GM12892 (cell line): ENCODE data around the gene MSH2.
"Not testable (repeated sequence)": the region's sequence is repeated elsewhere in the genome, so short reads cannot be mapped to it uniquely, and the experiment has no call there.

Experiments used
- DNase-seq: peaks from one replicate; pipeline ENCODE4 v3.0.0; 2011; ENCODE audit not compliant: insufficient read length
- FAIRE-seq: peaks from 2 replicates; lab custom pipeline; 2011; peaks lifted over from hg19 to GRCh38; lab: Jason Lieb, UNC
- POLR2A ChIP-seq: IDR thresholded peaks from 2 replicates; pipeline ENCODE4 v1.6.1; 2011; ENCODE audit warnings: low read depth, low read length, control low read depth
- POLR2AphosphoS5 ChIP-seq: IDR thresholded peaks from 2 replicates; pipeline ENCODE4 v1.6.1; 2011; ENCODE audit warnings: low read depth, low read length, control low read depth
- TAF1 ChIP-seq: IDR thresholded peaks from 2 replicates; pipeline ENCODE4 v1.6.1; 2011; ENCODE audit warnings: low read depth, mild to moderate bottlenecking, control low read depth, low read length, borderline replicate concordance

MSH2 gene

DNA sequence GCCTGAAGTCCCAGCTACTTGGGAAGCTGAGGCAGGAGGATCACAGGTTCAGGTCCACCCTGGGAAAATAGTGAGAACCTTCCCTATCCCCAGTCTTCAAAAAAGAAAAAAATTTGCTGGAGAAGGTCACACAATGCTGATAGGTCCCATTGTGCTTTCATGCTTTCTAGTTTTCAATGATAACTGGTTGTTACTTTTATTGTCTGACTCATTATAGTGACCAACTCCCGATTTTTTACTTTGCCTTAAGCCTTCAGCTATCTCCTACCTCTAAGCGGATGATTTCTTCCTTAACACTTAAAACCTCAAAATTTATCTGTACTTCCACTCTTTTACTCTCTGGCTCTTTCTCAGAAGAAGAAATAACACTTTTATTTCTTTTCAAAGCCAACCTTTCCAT, 17.3 kb downstream of the MSH2 start:
- FAIRE-seq (no peak), DNase-seq (no peak)
- TF ChIP-seq POLR2AphosphoS5 (no peak), TAF1 (no peak), POLR2A (no peak)

DNA sequence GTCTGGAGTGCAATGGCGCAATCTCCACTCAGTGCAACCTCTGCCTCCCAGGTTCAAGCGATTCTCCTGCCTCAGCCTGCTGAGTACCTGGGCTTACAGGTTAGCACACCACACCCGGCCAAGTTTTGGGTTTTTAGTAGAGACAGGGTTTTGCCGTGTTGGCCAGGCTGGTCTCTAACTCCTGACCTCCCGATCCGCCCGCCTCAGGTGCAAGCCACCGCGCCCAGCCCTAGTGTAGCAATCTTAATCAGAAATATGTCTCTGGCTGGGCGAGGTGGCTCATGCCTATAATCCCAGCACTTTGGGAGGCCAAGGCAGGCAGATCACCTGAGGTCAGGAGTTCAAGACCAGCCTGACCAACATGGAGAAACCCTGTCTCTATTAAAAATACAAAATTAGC, 17.7 kb downstream of the MSH2 start:
- FAIRE-seq = not testable (repeated sequence)

DNA sequence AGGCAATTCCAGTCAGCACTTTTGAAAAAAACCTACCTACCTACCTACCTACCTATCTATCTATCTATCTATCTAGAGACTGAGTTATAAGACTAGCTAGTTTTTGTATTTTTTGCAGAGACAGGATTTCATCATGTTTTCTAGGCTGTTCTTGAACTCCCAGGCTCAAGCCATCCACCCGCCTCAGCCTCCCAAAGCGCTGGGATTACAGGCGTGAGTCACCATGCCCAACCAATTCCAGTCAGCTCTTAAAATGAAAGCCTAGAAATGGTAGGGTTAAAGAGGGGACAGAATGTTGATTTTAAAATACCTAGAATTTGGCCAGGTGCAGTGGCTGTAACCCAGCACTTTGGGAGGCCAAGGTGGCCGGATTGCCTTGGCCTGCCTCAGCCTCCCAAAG, 19.1 kb downstream of the MSH2 start:
- FAIRE-seq = no peak
- DNase-seq = no peak
- no peak for TF ChIP-seq POLR2AphosphoS5
- TF ChIP-seq POLR2A = no peak
- TF ChIP-seq TAF1 = no peak

More for the DNA sequence above, 17.7 kb downstream of the MSH2 start:
- not testable (repeated sequence) for DNase-seq

DNA sequence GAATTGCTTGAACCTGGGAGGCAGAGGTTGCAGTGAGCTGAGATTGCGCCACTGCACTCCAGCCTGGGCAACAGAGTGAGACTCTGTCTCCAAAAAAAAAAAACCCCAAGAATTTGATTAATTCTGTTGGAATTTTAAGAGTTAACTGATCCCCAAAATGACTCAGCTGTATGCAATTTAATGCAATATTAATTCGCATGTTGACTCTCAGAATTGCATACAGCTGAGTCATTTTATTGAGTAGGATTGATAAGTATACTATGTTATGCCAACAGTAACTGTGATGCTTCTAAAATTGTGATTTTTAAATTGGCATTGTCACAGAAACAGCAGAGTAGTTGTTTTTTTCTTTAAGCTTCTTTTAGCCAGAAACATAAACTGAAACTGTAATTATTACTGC, 19.6 kb downstream of the MSH2 start:
- DNase-seq = no peak

DNA sequence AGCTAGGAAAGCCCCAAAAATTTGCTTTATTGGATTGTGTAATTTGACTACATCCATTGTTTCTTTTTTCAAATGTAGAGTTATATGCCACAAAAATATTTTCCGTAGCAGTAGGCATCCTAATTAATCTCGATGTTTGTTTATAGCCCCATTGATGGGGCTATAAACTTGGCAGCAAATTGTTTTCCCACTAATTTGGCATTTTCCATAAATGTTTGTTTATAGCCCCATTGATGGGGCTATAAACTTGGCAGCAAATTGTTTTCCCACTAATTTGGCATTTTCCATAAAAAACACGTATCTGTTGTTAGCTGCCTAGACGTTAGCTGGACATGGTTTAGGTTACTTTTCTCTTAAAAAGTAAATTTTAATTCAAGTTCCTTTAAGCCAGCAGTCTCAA, 23.8 kb downstream of the MSH2 start:
- FAIRE-seq = no peak
- TF ChIP-seq TAF1 (no peak), POLR2AphosphoS5 (no peak), POLR2A (no peak)

More for the DNA sequence above, 19.6 kb downstream of the MSH2 start:
- TF ChIP-seq POLR2AphosphoS5 (no peak), POLR2A (no peak), TAF1 (no peak)
- FAIRE-seq = no peak

DNA sequence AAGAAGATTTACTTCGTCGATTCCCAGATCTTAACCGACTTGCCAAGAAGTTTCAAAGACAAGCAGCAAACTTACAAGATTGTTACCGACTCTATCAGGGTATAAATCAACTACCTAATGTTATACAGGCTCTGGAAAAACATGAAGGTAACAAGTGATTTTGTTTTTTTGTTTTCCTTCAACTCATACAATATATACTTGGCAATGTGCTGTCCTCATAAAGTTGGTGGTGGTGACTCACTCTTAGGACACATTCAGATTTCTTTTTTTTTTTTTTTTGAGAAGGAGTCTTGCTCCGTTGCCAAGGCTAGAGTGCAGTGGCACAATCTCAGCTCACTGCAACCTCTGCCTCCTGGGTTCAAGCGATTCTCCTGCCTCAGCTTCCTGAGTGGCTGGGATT, 26.8 kb downstream of the MSH2 start:
- no peak for FAIRE-seq
- no peak for DNase-seq
- TF ChIP-seq TAF1 = no peak
- no peak for TF ChIP-seq POLR2AphosphoS5
- no peak for TF ChIP-seq POLR2A

More for the DNA sequence above, 23.8 kb downstream of the MSH2 start:
- no peak for DNase-seq

DNA sequence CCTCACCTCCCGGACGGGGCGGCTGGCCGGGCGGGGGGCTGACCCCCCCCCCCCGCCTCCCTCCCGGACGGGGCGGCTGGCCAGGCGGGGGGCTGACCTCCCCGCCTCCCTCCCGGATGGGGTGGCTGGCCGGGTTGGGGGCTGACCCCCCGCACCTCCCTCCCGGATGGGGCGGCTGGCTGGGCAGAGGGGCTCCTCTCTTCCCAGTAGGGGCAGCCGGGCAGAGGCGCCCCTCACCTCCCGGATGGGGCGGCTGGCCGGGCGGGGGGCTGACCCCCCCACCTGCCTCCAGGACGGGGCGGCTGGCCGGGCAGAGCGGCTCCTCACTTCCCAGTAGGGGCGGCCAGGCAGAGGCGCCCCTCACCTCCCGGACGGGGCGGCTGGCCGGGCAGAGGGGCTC, 30.1 kb downstream of the MSH2 start:
- not testable (repeated sequence) for DNase-seq, FAIRE-seq

DNA sequence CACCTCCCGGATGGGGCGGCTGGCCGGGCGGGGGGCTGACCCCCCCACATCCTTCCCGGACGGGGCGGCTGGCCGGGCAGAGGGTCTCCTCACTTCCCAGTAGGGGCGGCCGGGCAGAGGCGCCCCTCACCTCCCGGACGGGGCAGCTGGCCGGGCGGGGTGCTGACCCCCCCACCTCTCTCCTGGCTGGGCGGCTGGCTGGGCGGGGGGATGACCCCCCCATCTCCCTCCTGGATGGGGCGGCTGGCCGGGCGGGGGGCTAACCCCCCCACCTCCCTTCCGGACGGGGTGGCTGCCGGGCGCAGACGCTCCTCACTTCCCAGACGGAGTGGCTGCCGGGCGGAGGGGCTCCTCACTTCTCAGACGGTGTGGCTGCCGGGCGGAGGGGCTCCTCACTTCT, 30.5 kb downstream of the MSH2 start:
- not testable (repeated sequence) for DNase-seq, FAIRE-seq

DNA sequence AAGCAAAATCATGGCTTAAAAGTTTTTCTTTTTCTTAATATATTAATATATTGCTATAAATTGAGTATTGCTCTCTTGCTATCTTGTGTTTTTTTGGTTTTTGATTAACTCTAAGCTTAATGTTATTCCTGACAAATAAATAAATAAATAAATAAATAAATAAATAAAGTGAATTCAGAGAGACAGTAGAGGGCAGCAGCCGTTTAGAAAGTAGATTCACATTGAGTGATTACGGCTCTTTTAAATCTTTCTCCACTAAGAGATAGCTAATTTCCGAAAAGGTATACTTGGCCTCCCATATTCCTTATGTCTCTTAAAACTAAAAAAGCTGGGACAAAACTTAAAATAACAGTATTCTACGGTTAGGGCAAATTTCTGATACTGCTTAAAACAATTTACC, 34.3 kb downstream of the MSH2 start:
- FAIRE-seq = no peak
- TF ChIP-seq POLR2AphosphoS5 (no peak), POLR2A (no peak), TAF1 (no peak)
- no peak for DNase-seq

DNA sequence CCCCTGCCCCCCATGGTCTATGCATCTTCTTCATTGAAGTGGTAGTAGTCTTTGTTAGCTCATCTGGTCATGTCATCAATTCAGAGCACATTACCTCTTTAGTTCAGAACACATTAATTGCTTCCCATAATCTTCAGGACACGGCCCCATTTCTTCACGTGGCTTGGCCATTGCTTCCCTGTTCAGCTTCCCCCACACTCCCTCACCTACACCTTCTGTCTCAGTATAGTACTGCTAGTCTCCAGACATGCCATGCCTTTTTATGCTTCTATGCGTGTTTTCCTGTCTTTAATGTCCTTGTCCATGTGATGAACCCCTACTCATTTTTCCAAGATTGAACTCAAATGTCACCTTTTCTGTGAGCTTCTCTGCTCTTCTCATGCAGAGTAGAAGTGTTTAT, 35.1 kb downstream of the MSH2 start:
- TF ChIP-seq POLR2A = no peak
- no peak for TF ChIP-seq POLR2AphosphoS5
- TF ChIP-seq TAF1 = no peak
- DNase-seq (no peak), FAIRE-seq (no peak)

DNA sequence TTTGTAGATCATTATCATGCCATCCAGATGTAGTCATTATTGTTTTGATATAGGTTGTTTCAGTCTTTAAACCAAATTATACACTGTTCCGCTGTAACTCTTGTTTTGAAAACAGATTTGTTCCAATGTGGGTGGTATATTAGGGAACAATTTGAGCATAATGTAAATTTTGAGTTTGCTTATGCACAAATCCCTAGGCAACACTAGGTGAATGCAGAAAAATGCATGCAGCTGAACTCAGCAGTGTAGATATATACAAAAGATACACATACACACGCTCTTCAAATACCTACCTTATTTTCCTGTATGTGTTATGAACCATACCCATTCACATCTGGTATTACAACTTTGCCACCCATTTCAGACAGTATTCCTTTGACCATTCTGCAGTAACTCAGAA, 35.8 kb downstream of the MSH2 start:
- DNase-seq (no peak), FAIRE-seq (no peak)
- TF ChIP-seq TAF1 (no peak), POLR2A (no peak), POLR2AphosphoS5 (no peak)

DNA sequence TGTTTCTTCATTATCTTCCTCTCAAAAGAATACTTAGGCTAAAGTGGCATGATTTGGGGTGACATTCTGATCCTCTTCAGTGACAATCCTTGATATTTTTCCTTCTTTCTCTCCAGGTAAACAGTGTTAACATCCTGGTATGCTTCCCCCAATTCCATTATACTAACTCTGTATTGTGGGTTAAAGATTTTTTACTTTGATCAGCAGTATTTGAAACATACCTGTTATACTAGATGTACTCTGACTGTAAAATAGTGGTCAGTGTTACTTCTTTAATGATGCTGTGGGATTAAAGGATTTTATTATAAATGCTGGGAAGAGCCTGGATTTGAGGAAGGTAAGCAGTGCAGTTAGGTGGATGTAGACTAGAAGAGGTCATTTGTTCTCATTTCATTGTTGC, 48.8 kb downstream of the MSH2 start:
- TF ChIP-seq POLR2AphosphoS5 (no peak), POLR2A (no peak), TAF1 (no peak)
- FAIRE-seq = no peak
- DNase-seq = no peak

DNA sequence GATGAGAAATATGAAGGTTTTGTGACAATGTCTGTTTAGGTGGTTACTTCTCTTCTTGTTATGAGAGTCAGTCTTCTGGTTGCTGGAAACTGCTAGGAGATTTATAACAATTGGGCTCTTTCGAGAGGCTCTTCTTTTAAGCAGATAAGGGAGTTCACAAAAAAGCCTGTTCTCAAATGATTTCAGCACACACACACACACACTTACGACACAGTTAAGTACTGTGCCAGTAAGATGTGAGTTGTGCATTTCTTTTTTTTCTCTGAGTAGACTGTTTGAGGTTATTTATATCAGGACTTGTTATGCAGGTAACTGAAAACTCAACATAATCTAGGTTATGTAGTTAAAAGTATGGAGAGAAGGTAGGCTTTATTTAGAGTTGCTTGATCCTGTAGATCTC, 49.8 kb downstream of the MSH2 start:
- FAIRE-seq = no peak
- no peak for DNase-seq
- TF ChIP-seq TAF1 = no peak
- TF ChIP-seq POLR2AphosphoS5 = no peak
- no peak for TF ChIP-seq POLR2A

DNA sequence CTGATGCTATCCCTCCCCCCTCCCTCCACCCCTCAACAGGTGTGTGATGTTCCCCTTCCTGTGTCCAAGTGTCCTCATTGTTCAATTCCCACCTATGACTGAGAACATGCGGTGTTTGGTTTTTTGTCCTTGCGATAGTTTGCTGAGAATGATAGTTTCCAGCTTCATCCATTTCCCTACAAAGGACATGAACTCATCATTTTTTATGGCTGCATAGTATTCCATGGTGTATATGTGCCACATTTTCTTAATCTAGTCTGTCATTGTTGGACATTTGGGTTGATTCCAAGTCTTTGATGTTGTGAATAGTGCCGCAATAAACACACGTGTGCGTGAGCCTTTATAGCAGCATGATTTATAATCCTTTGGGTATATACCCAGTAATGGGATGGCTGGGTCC, 51.9 kb downstream of the MSH2 start:
- not testable (repeated sequence) for FAIRE-seq, DNase-seq

DNA sequence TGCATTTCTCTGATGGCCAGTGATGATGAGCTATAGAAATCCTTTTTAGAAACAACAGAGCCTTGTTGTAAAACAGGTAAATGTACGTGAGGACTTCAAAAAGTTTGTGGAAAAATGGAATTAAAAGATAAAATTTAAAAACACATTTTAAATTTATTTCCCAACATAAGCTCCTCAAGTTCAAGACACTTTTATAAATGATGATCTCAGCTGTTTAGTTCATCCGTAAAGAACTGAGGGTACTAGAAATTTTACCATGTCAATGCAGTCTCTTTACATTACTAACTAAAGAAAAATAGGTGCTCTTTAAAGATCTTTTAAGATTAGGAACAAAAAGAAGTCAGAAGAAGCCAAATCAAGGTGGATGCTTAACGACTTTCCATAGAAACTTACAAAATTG, 52.5 kb downstream of the MSH2 start:
- DNase-seq (no peak), FAIRE-seq (no peak)
- TF ChIP-seq POLR2A (no peak), TAF1 (no peak), POLR2AphosphoS5 (no peak)
